ENCODE data around the gene MCTP1.

DNA sequence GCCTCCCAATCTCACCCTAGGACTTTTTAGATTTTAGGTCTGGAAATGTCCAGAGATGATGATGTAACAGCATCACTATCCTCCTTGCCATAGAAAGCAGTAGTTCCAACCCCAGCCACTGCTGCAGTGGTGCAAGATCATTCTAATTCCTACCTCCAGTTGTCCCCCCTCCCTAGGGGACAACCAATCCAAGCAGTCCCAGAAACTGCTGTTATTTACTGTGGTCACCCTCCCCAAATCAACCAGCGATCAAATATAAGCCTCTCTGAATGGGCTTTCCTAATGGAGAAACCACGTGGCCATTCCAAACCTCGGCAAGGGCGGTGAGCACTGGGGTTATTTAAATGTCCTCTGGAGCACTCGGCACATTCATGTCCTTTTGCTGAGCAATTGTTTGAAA, 506.6 kb downstream of the MCTP1 start:
- TF ChIP-seq, protein P1, sequence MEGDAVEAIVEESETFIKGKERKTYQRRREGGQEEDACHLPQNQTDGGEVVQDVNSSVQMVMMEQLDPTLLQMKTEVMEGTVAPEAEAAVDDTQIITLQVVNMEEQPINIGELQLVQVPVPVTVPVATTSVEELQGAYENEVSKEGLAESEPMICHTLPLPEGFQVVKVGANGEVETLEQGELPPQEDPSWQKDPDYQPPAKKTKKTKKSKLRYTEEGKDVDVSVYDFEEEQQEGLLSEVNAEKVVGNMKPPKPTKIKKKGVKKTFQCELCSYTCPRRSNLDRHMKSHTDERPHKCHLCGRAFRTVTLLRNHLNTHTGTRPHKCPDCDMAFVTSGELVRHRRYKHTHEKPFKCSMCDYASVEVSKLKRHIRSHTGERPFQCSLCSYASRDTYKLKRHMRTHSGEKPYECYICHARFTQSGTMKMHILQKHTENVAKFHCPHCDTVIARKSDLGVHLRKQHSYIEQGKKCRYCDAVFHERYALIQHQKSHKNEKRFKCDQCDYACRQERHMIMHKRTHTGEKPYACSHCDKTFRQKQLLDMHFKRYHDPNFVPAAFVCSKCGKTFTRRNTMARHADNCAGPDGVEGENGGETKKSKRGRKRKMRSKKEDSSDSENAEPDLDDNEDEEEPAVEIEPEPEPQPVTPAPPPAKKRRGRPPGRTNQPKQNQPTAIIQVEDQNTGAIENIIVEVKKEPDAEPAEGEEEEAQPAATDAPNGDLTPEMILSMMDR (IDR thresholded peaks at IDR 0.05; ENCODE audit: low read depth, low read length, poor library complexity, severe bottlenecking), result no peak
- no peak for TF ChIP-seq EZH2phosphoT487 (IDR thresholded peaks at IDR 0.05; ENCODE audit: borderline replicate concordance, low read length)
